ENCODE measurements around the gene BCAS1. TPM values are rescaled to one million over a fixed set of nuclear protein-coding genes. Genes with fewer than 3 reads are reported as not detected.

BCAS1 gene
- total RNA-seq, 1 experiment from 2014 or later = 4.0 TPM

- intact Hi-C loops (cut with micrococcal nuclease; ENCODE audit: unreplicated experiment) = no loop called here
- Histone ChIP-seq H3K27ac (no peak overlapping the region), H3K4me1 (replicated peaks; ENCODE audit: insufficient read depth) (no peaks in the 10 kb centered on the region), H3K79me2 (ENCODE audit: low read depth) (no peaks in the 10 kb centered on the region), H3K27me3 (ENCODE audit: insufficient read depth, low read depth) (no peaks in the 10 kb centered on the region), H3K9me2 (ENCODE audit: insufficient read depth) (no peaks in the 10 kb centered on the region), H3K36me3 (ENCODE audit: low read depth) (no peaks in the 10 kb centered on the region), H3K4me3 (no peak overlapping the region), H3F3A (ENCODE audit: insufficient read depth, low read depth) (no peaks in the 10 kb centered on the region), H3K4me2 (no peak overlapping the region), H4K20me1 (ENCODE audit: insufficient read depth) (no peaks in the 10 kb centered on the region), H2AFZ (no peak overlapping the region), H3K9me3 (ENCODE audit: insufficient read depth, low read depth) (no peaks in the 10 kb centered on the region)
- no peak for DNase-seq
- ChIA-PET POLR2A (ENCODE audit: unreplicated experiment) (no interaction called here), CTCF (no interaction called here)
- no peak for TF ChIP-seq EZH2 (IDR thresholded peaks at IDR 0.05; ENCODE audit: low read depth)
- no peak for TF ChIP-seq CTCF (conservative IDR thresholded peaks at IDR 0.05)
- no TSS peak for BruUV-seq (replicated peaks)
These were observed 40.8 kb downstream of the BCAS1 start for GRCh38 chr20:54029643-54030042.

- Histone ChIP-seq H2AFZ (no peak overlapping the region), H3F3A (ENCODE audit: insufficient read depth, low read depth) (no peaks in the 10 kb centered on the region), H3K4me3 (no peak overlapping the region), H3K4me2 (no peak overlapping the region), H3K4me1 (replicated peaks; ENCODE audit: insufficient read depth) (no peaks in the 10 kb centered on the region), H3K36me3 (ENCODE audit: low read depth) (no peaks in the 10 kb centered on the region), H4K20me1 (ENCODE audit: insufficient read depth) (no peaks in the 10 kb centered on the region), H3K9me3 (ENCODE audit: insufficient read depth, low read depth) (no peaks in the 10 kb centered on the region), H3K27ac (no peak overlapping the region), H3K79me2 (ENCODE audit: low read depth) (no peaks in the 10 kb centered on the region), H3K9me2 (ENCODE audit: insufficient read depth) (no peaks in the 10 kb centered on the region), H3K27me3 (ENCODE audit: insufficient read depth, low read depth) (no peaks in the 10 kb centered on the region)
- ChIA-PET POLR2A (ENCODE audit: unreplicated experiment) (no interaction called here), CTCF (no interaction called here)
- TF ChIP-seq CTCF (conservative IDR thresholded peaks at IDR 0.05) (no peak), EZH2 (IDR thresholded peaks at IDR 0.05; ENCODE audit: low read depth) (no peak)
- no peak for DNase-seq
- BruUV-seq (replicated peaks) = no TSS peak
- intact Hi-C loops (cut with micrococcal nuclease; ENCODE audit: unreplicated experiment) = no loop called here
These were observed 41.2 kb downstream of the BCAS1 start for GRCh38 chr20:54029176-54029575.

- H3F3A ChIP-seq (ENCODE audit: insufficient read depth, low read depth) = no peaks in the 10 kb centered on the region
- no peak overlapping the region for H3K4me2 ChIP-seq
- no peaks in the 10 kb centered on the region for H3K4me1 ChIP-seq (replicated peaks; ENCODE audit: insufficient read depth)
- no peak overlapping the region for H2AFZ ChIP-seq
- CTCF ChIA-PET = no interaction called here
- TF ChIP-seq CTCF (conservative IDR thresholded peaks at IDR 0.05) (no peak), EZH2 (IDR thresholded peaks at IDR 0.05; ENCODE audit: low read depth) (no peak)
- no peak overlapping the region for H3K4me3 ChIP-seq
- intact Hi-C loops (cut with micrococcal nuclease; ENCODE audit: unreplicated experiment) = no loop called here
- H3K79me2 ChIP-seq (ENCODE audit: low read depth) = no peaks in the 10 kb centered on the region
- H3K9me3 ChIP-seq (ENCODE audit: insufficient read depth, low read depth) = no peaks in the 10 kb centered on the region
- H4K20me1 ChIP-seq (ENCODE audit: insufficient read depth) = no peaks in the 10 kb centered on the region
- DNase-seq = no peak
- BruUV-seq (replicated peaks) = no TSS peak
- no peaks in the 10 kb centered on the region for H3K9me2 ChIP-seq (ENCODE audit: insufficient read depth)
- no peak overlapping the region for H3K27ac ChIP-seq
- POLR2A ChIA-PET (ENCODE audit: unreplicated experiment) = no interaction called here
- no peaks in the 10 kb centered on the region for H3K27me3 ChIP-seq (ENCODE audit: insufficient read depth, low read depth)
- H3K36me3 ChIP-seq (ENCODE audit: low read depth) = no peaks in the 10 kb centered on the region
These were observed 42.0 kb downstream of the BCAS1 start for GRCh38 chr20:54028276-54029011.
